Neuronal stem cell (in vitro differentiated cells): ENCODE results near the gene TMEM61.

Experiments used
- DNase-seq: peaks from one replicate; pipeline ENCODE4 v3.0.0-alpha.2; 2013; ENCODE audit warnings: low spot score
- H2AFZ ChIP-seq: one replicate; pipeline ENCODE4 v1.6.1; 2013; ENCODE audit warnings: mild to moderate bottlenecking, low read length, inconsistent platforms
- H2AK5ac ChIP-seq: 2 replicates; pipeline ENCODE4 v1.6.1; 2013; ENCODE audit warnings: low read depth, mild to moderate bottlenecking, inconsistent platforms, low read length, moderate library complexity, mixed read lengths
- H2BK120ac ChIP-seq: 2 replicates; pipeline ENCODE4 v1.6.1; 2013; ENCODE audit warnings: low read depth, mild to moderate bottlenecking, inconsistent platforms, low read length, moderate library complexity, mixed read lengths
- H2BK12ac ChIP-seq: one replicate; pipeline ENCODE4 v1.6.1; 2013; ENCODE audit warnings: low read length, inconsistent platforms
- H2BK15ac ChIP-seq: 2 replicates; pipeline ENCODE4 v1.6.1; 2013; ENCODE audit warnings: mild to moderate bottlenecking, low read length, inconsistent platforms, mixed read lengths
- H2BK5ac ChIP-seq: one replicate; pipeline ENCODE4 v1.6.1; 2013; ENCODE audit warnings: inconsistent platforms, mild to moderate bottlenecking, low read length, moderate library complexity
- H3K14ac ChIP-seq: one replicate; pipeline ENCODE4 v1.6.1; 2013; ENCODE audit warnings: low read length, inconsistent platforms
- H3K18ac ChIP-seq: 2 replicates; pipeline ENCODE4 v1.6.1; 2013; ENCODE audit warnings: low read length, inconsistent platforms
- H3K23ac ChIP-seq: 2 replicates; pipeline ENCODE4 v1.6.1; 2013; ENCODE audit warnings: low read depth, mild to moderate bottlenecking, mixed read lengths, low read length, inconsistent platforms; ENCODE audit not compliant: poor library complexity
- H3K27ac ChIP-seq: replicated peaks from 3 replicates; pipeline ENCODE4 v1.5.1; 2013; ENCODE audit warnings: low read length, inconsistent platforms
- H3K27me3 ChIP-seq, 3 experiments: 2 replicates each; pipeline ENCODE4 v1.6.1; 2013; ENCODE audit warnings: low read length in 3 of 3, mild to moderate bottlenecking in 2 of 3, inconsistent platforms in 1 of 3, low read depth in 1 of 3, mixed read lengths in 1 of 3, moderate library complexity in 1 of 3; ENCODE audit not compliant: control insufficient read depth in 3 of 3, insufficient read depth in 3 of 3
- H3K36me3 ChIP-seq, 2 donors: replicated peaks in 1 of 2; 2 replicates each; pipeline ENCODE4 v1.6.1; 2013; ENCODE audit warnings: low read length in 2 of 2; ENCODE audit not compliant: control insufficient read depth in 2 of 2, insufficient read depth in 2 of 2
- H3K4ac ChIP-seq: 2 replicates; pipeline ENCODE4 v1.6.1; 2013; ENCODE audit warnings: inconsistent platforms, mild to moderate bottlenecking, low read length, moderate library complexity
- H3K4me1 ChIP-seq, 2 donors: 1 replicate in 1 of 2; 2 replicates in 1 of 2; pipeline ENCODE4 v1.6.1; 2013; ENCODE audit warnings: low read length in 2 of 2, low read depth in 1 of 2; ENCODE audit not compliant: control insufficient read depth in 2 of 2, insufficient read depth in 1 of 2
- H3K4me2 ChIP-seq: one replicate; pipeline ENCODE4 v1.6.1; 2013; ENCODE audit warnings: mild to moderate bottlenecking, low read length, inconsistent platforms; ENCODE audit not compliant: insufficient read depth, poor library complexity, severe bottlenecking
- H3K4me3 ChIP-seq, 2 donors: 2 replicates each; pipeline ENCODE4 v1.5.1; 2013; ENCODE audit warnings: low read length in 2 of 2, mild to moderate bottlenecking in 2 of 2, inconsistent platforms in 1 of 2, moderate library complexity in 1 of 2
- H3K79me1 ChIP-seq: one replicate; pipeline ENCODE4 v1.6.1; 2013; ENCODE audit warnings: low read depth, mild to moderate bottlenecking, inconsistent platforms, low read length, moderate library complexity
- H3K9ac ChIP-seq: one replicate; pipeline ENCODE4 v1.6.1; 2013; ENCODE audit warnings: mild to moderate bottlenecking, low read depth, low read length, inconsistent platforms; ENCODE audit not compliant: poor library complexity
- H3K9me3 ChIP-seq, 2 donors: replicated peaks in 1 of 2; 2 replicates each; pipeline versions ENCODE3 to v1.6.1; 2013; ENCODE audit warnings: low read length in 2 of 2, mild to moderate bottlenecking in 2 of 2, inconsistent platforms in 1 of 2, low read depth in 1 of 2, mixed read lengths in 1 of 2, moderate library complexity in 1 of 2; ENCODE audit not compliant: control insufficient read depth in 2 of 2, insufficient read depth in 1 of 2
- H4K8ac ChIP-seq: one replicate; pipeline ENCODE4 v1.6.1; 2013; ENCODE audit warnings: low read depth, mild to moderate bottlenecking, inconsistent platforms, low read length, moderate library complexity
- H4K91ac ChIP-seq: one replicate; pipeline ENCODE4 v1.6.1; 2013; ENCODE audit warnings: low read length, low read depth, mild to moderate bottlenecking, inconsistent platforms; ENCODE audit not compliant: poor library complexity
- WGBS, 2 donors: extraction: QIAGEN DNeasy Blood & Tissue Kit; methylation state at CpG; one replicate each; pipeline ENCODE4 v1.1.7; 2013; ENCODE audit warnings: missing lambda C conversion rate in 2 of 2, mixed read lengths in 1 of 2; ENCODE audit not compliant: insufficient read length in 2 of 2, insufficient replicate concordance in 1 of 2; ENCODE audit errors: extremely low coverage in 2 of 2; 5-methylcytosine and 5-hydroxymethylcytosine counted together

TMEM61 gene

GRCh38 chr1:54995013-54995760 is 14.8 kb downstream of the TMEM61 start:
- no peak overlapping the region for H2BK120ac ChIP-seq
- DNase-seq, result no peak
- no peak overlapping the region for H2BK12ac ChIP-seq
- H2AK5ac ChIP-seq, result no peak overlapping the region
- no peak overlapping the region for H4K91ac ChIP-seq
- H2BK5ac ChIP-seq, result no peak overlapping the region
- no peak overlapping the region for H3K23ac ChIP-seq
- H4K8ac ChIP-seq, result no peak overlapping the region
- no peak overlapping the region for H3K9ac ChIP-seq
- H2AFZ ChIP-seq, result no peak overlapping the region
- H3K18ac ChIP-seq, result no peak overlapping the region
- no peak overlapping the region for H3K4me2 ChIP-seq
- H3K4me3 ChIP-seq, result no peak overlapping the region
- no peaks in the 10 kb centered on the region for H3K36me3 ChIP-seq
- H3K27ac ChIP-seq, result no peak overlapping the region
- WGBS, 2 donors, result no CpG with 5 or more reads among the region's 12 CpGs
- H3K9me3 ChIP-seq, result peaks cover 0 to 7% of the 10 kb centered on the region in 2 donors
- peaks cover 7 to 78% (median 35%) of the 10 kb centered on the region in 3 experiments for H3K27me3 ChIP-seq
- no peak overlapping the region for H2BK15ac ChIP-seq
- no peaks in the 10 kb centered on the region for H3K79me1 ChIP-seq
- no peak overlapping the region for H3K14ac ChIP-seq
- H3K4ac ChIP-seq, result no peak overlapping the region
- H3K4me1 ChIP-seq, result peaks cover 3 to 12% of the 10 kb centered on the region in 2 donors

- Histone ChIP-seq H2AFZ (no peak overlapping the region), H2BK15ac (no peak overlapping the region), H4K91ac (no peak overlapping the region), H3K27ac (no peak overlapping the region), H3K4me2 (no peak overlapping the region), H3K23ac (no peak overlapping the region), H2BK5ac (no peak overlapping the region), H3K36me3 (no peaks in the 10 kb centered on the region), H4K8ac (no peak overlapping the region), H2AK5ac (peak overlapping the region; percentile 20), H3K79me1 (no peaks in the 10 kb centered on the region), H3K27me3 (peaks cover 7 to 73% (median 35%) of the 10 kb centered on the region in 3 experiments), H2BK12ac (no peak overlapping the region), H2BK120ac (no peak overlapping the region), H3K9me3 (peaks cover 0 to 7% of the 10 kb centered on the region in 2 donors), H3K18ac (no peak overlapping the region), H3K4ac (no peak overlapping the region), H3K4me3 (no peak overlapping the region), H3K14ac (no peak overlapping the region), H3K9ac (no peak overlapping the region), H3K4me1 (peaks cover 3 to 12% of the 10 kb centered on the region in 2 donors)
- no peak for DNase-seq
- WGBS, 2 donors, result no CpG with 5 or more reads among the region's 9 CpGs
Observed at GRCh38 chr1:54995835-54996234, 15.4 kb downstream of the TMEM61 start.

DNA sequence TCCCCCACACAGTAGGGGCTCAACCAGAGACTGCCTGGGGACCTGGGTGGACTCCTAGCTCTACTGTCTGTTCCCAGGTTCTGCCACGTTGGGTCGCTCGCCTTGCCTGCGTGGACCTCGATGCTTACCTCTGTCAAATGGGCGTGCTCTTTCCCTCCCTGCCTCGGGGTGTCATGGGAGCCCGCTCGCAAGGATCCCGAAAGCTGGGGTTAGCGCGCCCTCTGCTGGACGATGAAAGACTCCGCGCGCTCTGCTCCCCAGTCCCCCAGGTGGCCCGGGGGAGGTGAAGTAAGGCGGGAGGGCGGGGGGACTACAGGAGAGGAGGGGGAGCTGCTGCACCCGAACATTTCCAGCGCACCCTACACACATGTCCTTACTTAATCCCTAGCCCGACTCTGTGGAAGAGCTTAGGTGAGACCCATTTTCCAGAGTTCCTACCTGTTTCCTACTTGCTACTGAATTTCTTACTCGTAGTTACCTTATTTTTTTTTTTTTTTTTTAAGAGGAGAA is 16.0 kb downstream of the TMEM61 start:
- Histone ChIP-seq H3K18ac (no peak overlapping the region), H2BK12ac (no peak overlapping the region), H3K4me2 (no peak overlapping the region), H2AFZ (no peak overlapping the region), H2BK5ac (no peak overlapping the region), H3K36me3 (no peaks in the 10 kb centered on the region), H2AK5ac (peak overlapping the region; percentile 20), H3K14ac (no peak overlapping the region), H4K8ac (no peak overlapping the region), H3K4me3 (no peak overlapping the region), H3K9me3 (peaks cover 0 to 7% of the 10 kb centered on the region in 2 donors), H3K9ac (no peak overlapping the region), H2BK15ac (no peak overlapping the region), H4K91ac (no peak overlapping the region), H3K23ac (peak overlapping the region; percentile 40), H3K4ac (no peak overlapping the region), H3K27ac (no peak overlapping the region), H2BK120ac (no peak overlapping the region), H3K4me1 (peaks cover 3 to 12% of the 10 kb centered on the region in 2 donors), H3K27me3 (peaks cover 7 to 73% (median 35%) of the 10 kb centered on the region in 3 experiments), H3K79me1 (no peaks in the 10 kb centered on the region)
- peak; percentile 74 for DNase-seq
- no CpG with 5 or more reads among the region's 23 CpGs for WGBS, 2 donors

- Histone ChIP-seq H3K4me1 (peaks cover 3 to 12% of the 10 kb centered on the region in 2 donors), H2AK5ac (no peak overlapping the region), H3K27ac (no peak overlapping the region), H3K36me3 (no peaks in the 10 kb centered on the region), H2BK12ac (no peak overlapping the region), H3K23ac (peak overlapping the region; percentile 58), H2BK5ac (no peak overlapping the region), H2BK15ac (no peak overlapping the region), H3K14ac (peak overlapping the region; percentile 14), H4K8ac (no peak overlapping the region), H3K4me3 (no peak overlapping the region), H3K9me3 (peaks cover 0 to 7% of the 10 kb centered on the region in 2 donors), H4K91ac (no peak overlapping the region), H2AFZ (peak overlapping the region; percentile 68), H3K9ac (peak overlapping the region; percentile 36), H3K79me1 (no peaks in the 10 kb centered on the region), H3K18ac (peak overlapping the region; percentile 42), H3K4ac (no peak overlapping the region), H2BK120ac (peak overlapping the region; percentile 44), H3K27me3 (peaks cover 7 to 72% (median 35%) of the 10 kb centered on the region in 3 experiments), H3K4me2 (peak overlapping the region; percentile 61)
- no CpG with 5 or more reads among the region's 46 CpGs for WGBS, 2 donors
- DNase-seq, result no peak
Observed at GRCh38 chr1:54996869-54997710, 16.7 kb downstream of the TMEM61 start.
